SK-N-SH (cell line): ENCODE measurements around the gene CSRP1. TPM values are rescaled to one million over a fixed set of nuclear protein-coding genes. Genes with fewer than 3 reads are reported as not detected.

Experiments used
- CTCF ChIA-PET: fragments of 300-600, 350-600 bp; formaldehyde crosslinking; extraction: SDS; loops from one replicate; lab custom pipeline; 2021; lab: Yijun Ruan, JAX
- POLR2A ChIA-PET: fragments of 350-600 bp; sonication (Branson Sonifier 250); formaldehyde crosslinking; extraction: SDS; loops from one replicate; lab custom pipeline; 2020; ENCODE audit warnings: antibody characterized with exemption, inconsistent platforms; lab: Yijun Ruan, JAX
- DNase-seq: peaks from one replicate; pipeline ENCODE4 v3.0.0; 2012
- H2AFZ ChIP-seq: fragments of 200-600 bp; sonication (generic); 2 replicates; pipeline ENCODE4 v1.8.1; 2016; ENCODE audit warnings: antibody characterized with exemption, mild to moderate bottlenecking, low read depth
- H3F3A ChIP-seq: fragments of 200-600 bp; sonication (generic); replicated peaks from 2 replicates; pipeline ENCODE3; 2016; ENCODE audit warnings: antibody characterized with exemption, mild to moderate bottlenecking; ENCODE audit not compliant: insufficient read depth
- H3K27ac ChIP-seq, 2 experiments: fragments of 200-500 bp in 1 of 2; fragments of 200-600 bp in 1 of 2; sonication (Bioruptor generic) in 1 of 2; sonication (generic), shearing (Covaris generic) in 1 of 2; 2 replicates each; pipeline versions ENCODE4 v1.5.1 to v1.6.1; 2014 to 2016; ENCODE audit warnings: low read depth in 2 of 2, inconsistent platforms in 1 of 2, low read length in 1 of 2, mild to moderate bottlenecking in 1 of 2, mixed read lengths in 1 of 2
- H3K27me3 ChIP-seq: fragments of 200-600 bp; sonication (generic), shearing (Covaris generic); 2 replicates; pipeline ENCODE4 v1.6.1; 2016; ENCODE audit warnings: mixed run types; ENCODE audit not compliant: insufficient read depth
- H3K36me3 ChIP-seq, 2 experiments: fragments of 200-500 bp in 1 of 2; fragments of 200-600 bp in 1 of 2; sonication (Bioruptor generic) in 1 of 2; sonication (generic) in 1 of 2; replicated peaks in 1 of 2; 2 replicates each; pipeline versions ENCODE3 to v1.5.1; 2014 to 2016; ENCODE audit warnings: low read length in 1 of 2, mild to moderate bottlenecking in 1 of 2; ENCODE audit not compliant: insufficient read depth in 2 of 2, control insufficient read depth in 1 of 2
- H3K4me1 ChIP-seq, 2 experiments: fragments of 200-500 bp in 1 of 2; fragments of 200-600 bp in 1 of 2; sonication (Bioruptor generic) in 1 of 2; sonication (generic), shearing (Covaris generic) in 1 of 2; 2 replicates each; pipeline versions ENCODE4 v1.5.1 to v1.6.1; 2014 to 2016; ENCODE audit warnings: low read depth in 1 of 2, low read length in 1 of 2, mixed run types in 1 of 2; ENCODE audit not compliant: insufficient read depth in 2 of 2, control insufficient read depth in 1 of 2
- H3K4me2 ChIP-seq: fragments of 200-600 bp; sonication (generic), shearing (Covaris generic); 2 replicates; pipeline ENCODE4 v1.6.1; 2017; ENCODE audit warnings: mixed run types
- H3K4me3 ChIP-seq, 2 experiments: fragments of 200-500 bp in 1 of 2; fragments of 200-600 bp in 1 of 2; sonication (Bioruptor generic) in 1 of 2; sonication (generic), shearing (Covaris generic) in 1 of 2; 2 replicates each; pipeline versions ENCODE4 v1.5.1 to v1.8.1; 2014 to 2016; ENCODE audit warnings: low read depth in 2 of 2, inconsistent platforms in 1 of 2, low read length in 1 of 2, mild to moderate bottlenecking in 1 of 2, mixed read lengths in 1 of 2, moderate library complexity in 1 of 2
- H3K79me2 ChIP-seq: fragments of 200-600 bp; sonication (generic); 2 replicates; pipeline ENCODE4 v1.8.1; 2017; ENCODE audit warnings: mild to moderate bottlenecking; ENCODE audit not compliant: insufficient read depth
- H3K9ac ChIP-seq: fragments of 200-600 bp; sonication (generic); 2 replicates; pipeline ENCODE4 v1.6.1; 2017; ENCODE audit warnings: mixed run types
- H3K9me2 ChIP-seq: fragments of 200-600 bp; sonication (generic); 2 replicates; pipeline ENCODE4 v1.6.1; 2017; ENCODE audit warnings: mixed run types
- H3K9me3 ChIP-seq: fragments of 200-600 bp; sonication (generic); 2 replicates; pipeline ENCODE4 v1.6.1; 2017; ENCODE audit warnings: mixed run types, mild to moderate bottlenecking, moderate library complexity
- H4K20me1 ChIP-seq: fragments of 200-600 bp; sonication (generic); 2 replicates; pipeline ENCODE4 v1.6.1; 2017; ENCODE audit warnings: mild to moderate bottlenecking, mixed run types; ENCODE audit not compliant: insufficient read depth
- CHD2 ChIP-seq: fragments of 150-350 bp; IDR thresholded peaks from 2 replicates; pipeline ENCODE4 v1.6.1; 2018; ENCODE audit warnings: low read length; ENCODE audit not compliant: partially characterized antibody
- FOSL2 ChIP-seq: IDR thresholded peaks from 2 replicates; pipeline ENCODE4 v1.4.0; 2012; ENCODE audit warnings: low read depth, mild to moderate bottlenecking, moderate library complexity, borderline replicate concordance
- MEF2A ChIP-seq: IDR thresholded peaks from 2 replicates; pipeline ENCODE4 v1.4.0; 2012; ENCODE audit warnings: low read depth, borderline replicate concordance
- NFIC ChIP-seq: IDR thresholded peaks from 2 replicates; pipeline ENCODE4 v1.4.0; 2012; ENCODE audit warnings: borderline replicate concordance
- RAD21 ChIP-seq: IDR thresholded peaks from 2 replicates; pipeline ENCODE4 v1.6.1; 2012; ENCODE audit warnings: mild to moderate bottlenecking, low read length
- RCOR1 ChIP-seq: fragments of 150-350 bp; IDR thresholded peaks from 2 replicates; pipeline ENCODE4 v1.6.1; 2017; ENCODE audit warnings: antibody characterized with exemption, low read length
- RFX5 ChIP-seq: IDR thresholded peaks from 2 replicates; pipeline ENCODE4 v1.6.1; 2012; ENCODE audit warnings: mild to moderate bottlenecking, improper control_type of control experiment, low read length
- SMC3 ChIP-seq: IDR thresholded peaks from 2 replicates; pipeline ENCODE4 v1.6.1; 2012; ENCODE audit warnings: low read depth, low read length, improper control_type of control experiment
- TCF12 ChIP-seq: IDR thresholded peaks from 2 replicates; pipeline ENCODE4 v1.4.0; 2012
- YY1 ChIP-seq: IDR thresholded peaks from 2 replicates; pipeline ENCODE4 v1.4.0; 2012; ENCODE audit warnings: low read depth, mild to moderate bottlenecking
- WGBS: methylation state at CpG from one replicate; pipeline ENCODE4 v1.1.6; 2017; ENCODE audit warnings: low lambda C conversion rate; 5-methylcytosine and 5-hydroxymethylcytosine counted together
- polyA plus RNA-seq, 3 experiments: library from polyadenylated mRNA; depleted of rRNA; stranded (reverse); fragments of >200 nt; gene quantifications; 2 replicates each; pipeline ENCODE4 v1.2.3, GENCODE V29; 2012
- TF ChIP-seq, protein P1 (sequence below): IDR thresholded peaks from 2 replicates; pipeline ENCODE4 v1.4.0; 2012; ENCODE audit warnings: low read depth, borderline replicate concordance
- TF ChIP-seq, protein P2 (sequence below): fragments of 150-350 bp; IDR thresholded peaks from 2 replicates; pipeline ENCODE4 v1.6.1; 2016; ENCODE audit warnings: mild to moderate bottlenecking, low read depth, low read length
- TF ChIP-seq, protein P3 (sequence below): IDR thresholded peaks from 2 replicates; pipeline ENCODE4 v1.4.0; 2012; ENCODE audit warnings: low read depth
- TF ChIP-seq, protein P4 (sequence below): IDR thresholded peaks from 2 replicates; pipeline ENCODE4 v1.4.0; 2012; ENCODE audit warnings: low read depth, borderline replicate concordance
- TF ChIP-seq, protein P5 (sequence below): fragments of 150-350 bp; IDR thresholded peaks from 2 replicates; pipeline ENCODE4 v1.6.1; 2017; ENCODE audit warnings: antibody characterized with exemption, low read length, low read depth, borderline replicate concordance

CSRP1 gene
- polyA plus RNA-seq, 1 of the 3 experiments (the other 2 are of a cell fraction): 373 TPM

DNA sequence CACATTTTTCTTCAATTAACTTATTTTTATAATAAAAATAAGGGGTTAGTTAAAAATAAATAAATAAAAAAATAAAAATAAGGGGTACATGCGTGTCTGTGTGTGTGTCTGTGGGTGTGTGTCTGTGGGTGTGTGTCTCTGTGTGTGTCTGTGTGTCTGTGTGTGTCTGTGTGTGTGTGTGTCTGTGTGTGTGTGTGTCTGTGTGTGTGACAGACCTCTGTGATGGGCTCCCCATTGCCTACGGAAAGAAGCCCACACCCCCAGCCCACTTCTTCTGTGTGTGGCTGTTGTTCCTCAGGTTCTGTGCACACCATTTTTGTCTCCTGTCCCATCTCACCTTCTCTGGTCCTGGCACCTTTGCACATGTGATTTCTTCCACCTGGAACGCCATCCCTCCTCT, 47.9 kb downstream of the CSRP1 start:
- Histone ChIP-seq H2AFZ (no peak overlapping the region), H3K9me2 (no peaks in the 10 kb centered on the region), H3K4me1 (peaks cover 11 to 41% of the 10 kb centered on the region in 2 experiments; a peak in 3 of 4 replicates), H3K27ac (no peak overlapping the region), H3K4me3 (no peak overlapping the region), H3K4me2 (no peak overlapping the region), H3K27me3 (no peaks in the 10 kb centered on the region), H3K9ac (no peak overlapping the region), H3F3A (peaks cover 49% of the 10 kb centered on the region), H3K79me2 (no peaks in the 10 kb centered on the region), H4K20me1 (no peaks in the 10 kb centered on the region), H3K36me3 (peaks cover 0 to 2% of the 10 kb centered on the region in 2 experiments), H3K9me3 (no peaks in the 10 kb centered on the region)
- CTCF ChIA-PET: interaction anchor here (0.9 to 3.7 kb wide), 5 partner anchors 11 to 98 kb away, joined by 3 to 25 read pairs (median 8); no protein-coding TSS in a partner anchor
- POLR2A ChIA-PET: interaction anchor here (2.2 kb wide), 1 partner anchor 10 kb away, joined by 9 read pairs; the partner anchor contains the start of gene PHLDA3
- no peak for DNase-seq
- no peak for TF ChIP-seq YY1
- TF ChIP-seq, protein P1, sequence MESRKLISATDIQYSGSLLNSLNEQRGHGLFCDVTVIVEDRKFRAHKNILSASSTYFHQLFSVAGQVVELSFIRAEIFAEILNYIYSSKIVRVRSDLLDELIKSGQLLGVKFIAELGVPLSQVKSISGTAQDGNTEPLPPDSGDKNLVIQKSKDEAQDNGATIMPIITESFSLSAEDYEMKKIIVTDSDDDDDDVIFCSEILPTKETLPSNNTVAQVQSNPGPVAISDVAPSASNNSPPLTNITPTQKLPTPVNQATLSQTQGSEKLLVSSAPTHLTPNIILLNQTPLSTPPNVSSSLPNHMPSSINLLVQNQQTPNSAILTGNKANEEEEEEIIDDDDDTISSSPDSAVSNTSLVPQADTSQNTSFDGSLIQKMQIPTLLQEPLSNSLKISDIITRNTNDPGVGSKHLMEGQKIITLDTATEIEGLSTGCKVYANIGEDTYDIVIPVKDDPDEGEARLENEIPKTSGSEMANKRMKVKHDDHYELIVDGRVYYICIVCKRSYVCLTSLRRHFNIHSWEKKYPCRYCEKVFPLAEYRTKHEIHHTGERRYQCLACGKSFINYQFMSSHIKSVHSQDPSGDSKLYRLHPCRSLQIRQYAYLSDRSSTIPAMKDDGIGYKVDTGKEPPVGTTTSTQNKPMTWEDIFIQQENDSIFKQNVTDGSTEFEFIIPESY: no peak
- WGBS: 94% methylated on average over 3 of the region's 3 CpGs

DNA sequence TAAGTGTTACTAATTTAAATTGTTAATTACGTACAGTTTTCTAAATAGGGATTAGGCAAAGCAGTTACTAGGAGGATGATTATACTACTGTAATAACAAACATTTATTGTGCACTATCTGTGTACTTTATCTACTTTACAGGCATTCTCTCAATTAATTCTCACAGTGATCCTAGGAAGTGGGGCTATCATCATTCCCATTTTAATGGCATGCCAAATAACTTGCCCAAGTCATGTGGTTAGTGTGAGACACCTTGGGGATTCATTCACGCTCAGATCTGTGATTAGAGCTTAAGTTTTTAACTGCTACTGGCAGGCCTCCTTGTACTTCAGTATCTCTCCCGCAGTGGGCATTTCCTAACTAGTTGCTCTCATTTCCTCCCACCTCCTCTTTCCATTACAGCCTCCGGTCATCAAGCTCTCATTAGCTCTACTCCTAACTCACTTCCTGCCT, 49.4 kb downstream of the CSRP1 start:
- WGBS: 90% methylated on average over 4 of the region's 4 CpGs
- Histone ChIP-seq H3K79me2 (no peaks in the 10 kb centered on the region), H4K20me1 (no peaks in the 10 kb centered on the region), H3K4me2 (no peak overlapping the region), H2AFZ (no peak overlapping the region), H3K4me3 (no peak overlapping the region), H3K9me3 (no peaks in the 10 kb centered on the region), H3K36me3 (no peaks in the 10 kb centered on the region), H3K9me2 (no peaks in the 10 kb centered on the region), H3K9ac (no peak overlapping the region), H3F3A (peaks cover 36% of the 10 kb centered on the region), H3K27me3 (no peaks in the 10 kb centered on the region), H3K4me1 (peaks cover 11 to 38% of the 10 kb centered on the region in 2 experiments; a peak in 3 of 4 replicates), H3K27ac (peak overlapping the region in 1 of 2 experiments; percentile 88; a peak in 2 of 4 replicates)
- ChIA-PET POLR2A (no interaction called here), CTCF (interaction anchor here (1.5 to 3.7 kb wide), 3 partner anchors 10 to 58 kb away, joined by 4 to 25 read pairs (median 15); no protein-coding TSS in a partner anchor)
- no peak for DNase-seq
- TF ChIP-seq RAD21: no peak
- TF ChIP-seq FOSL2: no peak
- TF ChIP-seq RCOR1: no peak
- TF ChIP-seq, protein P2, sequence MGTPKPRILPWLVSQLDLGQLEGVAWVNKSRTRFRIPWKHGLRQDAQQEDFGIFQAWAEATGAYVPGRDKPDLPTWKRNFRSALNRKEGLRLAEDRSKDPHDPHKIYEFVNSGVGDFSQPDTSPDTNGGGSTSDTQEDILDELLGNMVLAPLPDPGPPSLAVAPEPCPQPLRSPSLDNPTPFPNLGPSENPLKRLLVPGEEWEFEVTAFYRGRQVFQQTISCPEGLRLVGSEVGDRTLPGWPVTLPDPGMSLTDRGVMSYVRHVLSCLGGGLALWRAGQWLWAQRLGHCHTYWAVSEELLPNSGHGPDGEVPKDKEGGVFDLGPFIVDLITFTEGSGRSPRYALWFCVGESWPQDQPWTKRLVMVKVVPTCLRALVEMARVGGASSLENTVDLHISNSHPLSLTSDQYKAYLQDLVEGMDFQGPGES: no peak
- TF ChIP-seq SMC3: no peak
- TF ChIP-seq, protein P3, sequence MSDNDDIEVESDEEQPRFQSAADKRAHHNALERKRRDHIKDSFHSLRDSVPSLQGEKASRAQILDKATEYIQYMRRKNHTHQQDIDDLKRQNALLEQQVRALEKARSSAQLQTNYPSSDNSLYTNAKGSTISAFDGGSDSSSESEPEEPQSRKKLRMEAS: no peak
- no peak for TF ChIP-seq CHD2
- TF ChIP-seq MEF2A: no peak
- TF ChIP-seq NFIC: no peak
- TF ChIP-seq RFX5: no peak
- TF ChIP-seq, protein P4, sequence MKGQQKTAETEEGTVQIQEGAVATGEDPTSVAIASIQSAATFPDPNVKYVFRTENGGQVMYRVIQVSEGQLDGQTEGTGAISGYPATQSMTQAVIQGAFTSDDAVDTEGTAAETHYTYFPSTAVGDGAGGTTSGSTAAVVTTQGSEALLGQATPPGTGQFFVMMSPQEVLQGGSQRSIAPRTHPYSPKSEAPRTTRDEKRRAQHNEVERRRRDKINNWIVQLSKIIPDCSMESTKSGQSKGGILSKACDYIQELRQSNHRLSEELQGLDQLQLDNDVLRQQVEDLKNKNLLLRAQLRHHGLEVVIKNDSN: no peak
- TF ChIP-seq, protein P1: no peak
- no peak for TF ChIP-seq TCF12
- TF ChIP-seq, protein P5, sequence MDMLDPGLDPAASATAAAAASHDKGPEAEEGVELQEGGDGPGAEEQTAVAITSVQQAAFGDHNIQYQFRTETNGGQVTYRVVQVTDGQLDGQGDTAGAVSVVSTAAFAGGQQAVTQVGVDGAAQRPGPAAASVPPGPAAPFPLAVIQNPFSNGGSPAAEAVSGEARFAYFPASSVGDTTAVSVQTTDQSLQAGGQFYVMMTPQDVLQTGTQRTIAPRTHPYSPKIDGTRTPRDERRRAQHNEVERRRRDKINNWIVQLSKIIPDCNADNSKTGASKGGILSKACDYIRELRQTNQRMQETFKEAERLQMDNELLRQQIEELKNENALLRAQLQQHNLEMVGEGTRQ: no peak
